HuH-7.5 (cell line): ENCODE measurements around the gene KRT34.

ENCODE experiments used
- DNase-seq: peaks from one replicate; pipeline ENCODE4 v3.0.0; 2011; ENCODE audit warnings: low spot score

KRT34 gene

DNA sequence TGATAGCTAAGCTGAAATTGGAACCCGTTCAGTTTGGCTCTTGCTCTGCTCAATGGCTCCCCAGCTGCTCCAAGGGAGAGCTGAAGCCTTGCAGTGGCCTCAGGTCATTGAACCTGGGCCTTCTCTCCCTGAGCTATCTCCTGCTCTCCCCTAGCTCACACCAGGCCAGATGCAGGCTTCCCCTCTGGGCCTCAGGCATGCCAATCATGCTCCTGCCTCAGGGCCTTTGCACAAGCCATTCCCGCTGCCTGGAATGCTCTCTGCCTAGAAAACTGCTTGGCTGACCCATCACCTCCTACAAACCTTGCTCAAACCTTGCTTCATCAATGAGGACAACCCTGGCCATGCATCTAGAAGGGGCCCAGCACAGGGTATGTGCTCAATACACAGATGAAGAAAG is 49.9 kb downstream of the KRT34 start:
- no peak for DNase-seq

DNA sequence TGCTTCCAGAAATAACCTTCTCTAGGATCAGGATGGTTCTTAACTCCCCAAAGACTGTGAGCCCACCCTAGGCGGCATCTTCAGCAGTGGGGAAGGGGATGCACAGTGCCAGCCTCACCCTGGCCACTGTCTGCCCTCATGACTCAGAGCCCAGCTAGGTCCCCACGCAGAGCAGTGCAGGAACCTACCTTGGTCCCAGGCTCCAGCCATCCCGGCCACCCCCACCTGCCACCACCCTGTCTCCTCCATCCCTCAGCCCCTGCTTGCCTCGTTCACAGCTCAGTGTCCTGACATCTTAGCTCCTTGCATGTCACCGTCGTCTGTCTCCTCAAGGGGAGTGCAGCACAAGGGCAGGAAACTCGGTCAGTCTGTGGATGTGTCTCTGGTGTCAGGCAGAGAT is 50.5 kb downstream of the KRT34 start:
- no peak for DNase-seq

DNA sequence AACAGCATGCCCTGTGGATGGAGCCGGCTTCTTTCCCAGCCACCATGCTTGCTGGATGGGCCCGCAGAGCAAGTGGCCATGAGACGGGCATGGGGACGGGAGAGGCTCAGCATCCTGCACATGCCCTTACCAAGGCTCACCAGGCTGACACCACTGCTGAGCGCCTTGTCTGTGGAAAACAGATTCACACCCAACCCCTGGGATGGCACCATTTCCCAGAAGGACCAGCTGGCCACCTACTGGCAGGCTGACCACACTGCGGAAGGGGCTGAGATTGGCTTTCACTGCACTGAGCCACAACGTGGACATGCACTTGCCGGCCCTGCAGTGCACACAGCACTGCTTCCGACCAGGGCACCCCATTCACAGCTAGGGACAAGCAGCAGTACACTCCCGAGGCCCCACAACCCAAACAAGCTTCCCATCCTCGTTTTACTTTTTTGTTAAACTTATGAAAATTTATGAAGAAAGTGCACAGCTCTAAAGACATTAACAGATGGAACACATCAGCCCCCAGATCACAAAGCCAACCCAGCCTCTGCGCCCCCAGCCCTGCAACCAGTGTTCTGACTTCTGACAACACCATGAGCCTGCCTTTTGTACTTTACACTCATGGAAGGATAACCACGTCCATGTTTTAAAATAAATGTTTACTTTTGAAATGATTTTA is 52.7 kb downstream of the KRT34 start:
- DNase-seq = peak; percentile 42

DNA sequence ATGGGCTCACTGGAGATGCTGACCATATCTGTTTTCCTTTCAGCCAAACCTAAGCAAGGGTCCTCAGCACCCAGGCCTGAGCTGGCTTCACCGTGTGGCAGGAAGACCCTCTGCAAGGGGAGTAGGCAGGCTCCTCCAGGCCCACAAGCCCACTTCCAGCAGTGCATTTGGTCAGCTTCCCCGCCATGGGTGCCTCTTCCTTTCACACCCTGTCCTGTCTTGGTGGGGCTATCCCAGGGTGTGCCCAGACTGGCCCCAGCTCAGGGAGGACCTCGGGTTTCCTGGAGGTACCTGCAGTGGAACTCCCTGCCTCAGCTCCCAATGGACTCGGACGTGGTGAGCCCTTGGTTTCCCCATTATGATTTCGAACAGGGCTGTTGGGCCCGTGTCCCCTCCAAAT is 53.9 kb downstream of the KRT34 start:
- DNase-seq = no peak
